C4-2B (cell line): ENCODE measurements around the gene SPINT1.

Source experiments
- CTCF ChIP-seq: fragments of 450-650 bp; conservative IDR thresholded peaks from 2 replicates; pipeline ENCODE4 v1.5.1; 2017; ENCODE audit warnings: mild to moderate bottlenecking
- ZFX ChIP-seq: fragments of 450-650 bp; IDR thresholded peaks from 2 replicates; pipeline ENCODE4 v1.6.1; 2017

GRCh38 chr15:40850576-40851112 lies 6.8 kb downstream of the SPINT1 start:
- TF ChIP-seq CTCF (no peak), ZFX (no peak)
